IMR-90 (cell line): Measurements from ENCODE around the gene RASSF3. TPM values are rescaled to one million over a fixed set of nuclear protein-coding genes. Genes with fewer than 3 reads are reported as not detected.

Source experiments
- ATAC-seq: fragments of 200-7000 bp; cut with Tn5 transposase; 2 replicates; pipeline ENCODE4 v1.9.1; 2020; ENCODE audit warnings: low read depth, mild to moderate bottlenecking, moderate library complexity
- BruUV-seq: library from RNA; stranded (reverse); fragments of 400-500 nt; replicated peaks from 2 replicates; lab custom pipeline; 2021; lab: Mats Ljungman, UMichigan
- CTCF ChIA-PET: fragments of 300-600 bp; formaldehyde crosslinking; extraction: SDS; loops from one replicate; lab custom pipeline; 2021; ENCODE audit warnings: antibody characterized with exemption; lab: Yijun Ruan, JAX
- POLR2A ChIA-PET: fragments of 300-600 bp; sonication (Branson Sonifier 250); formaldehyde crosslinking; loops from one replicate; lab custom pipeline; 2022; ENCODE audit warnings: antibody characterized with exemption; ENCODE audit not compliant: unreplicated experiment; lab: Charles Lee
- DNase-seq: peaks from one replicate; pipeline ENCODE4 v3.0.0; 2013
- H2AFZ ChIP-seq: replicated peaks from 2 replicates; pipeline ENCODE3; 2013; ENCODE audit warnings: low read length, mild to moderate bottlenecking; ENCODE audit not compliant: poor library complexity
- H2AK5ac ChIP-seq: 2 replicates; pipeline ENCODE4 v1.6.1; 2013; ENCODE audit warnings: low read depth, low read length, inconsistent platforms
- H2AK9ac ChIP-seq: replicated peaks from 2 replicates; pipeline ENCODE3; 2013; ENCODE audit warnings: mild to moderate bottlenecking, low read depth, low read length, moderate library complexity; ENCODE audit not compliant: poor library complexity
- H2BK120ac ChIP-seq: 2 replicates; pipeline ENCODE4 v1.6.1; 2013; ENCODE audit warnings: low read depth, low read length, inconsistent platforms
- H2BK15ac ChIP-seq: 3 replicates; pipeline ENCODE4 v1.6.1; 2013; ENCODE audit warnings: low read depth, low read length, inconsistent platforms
- H2BK20ac ChIP-seq: 2 replicates; pipeline ENCODE4 v1.6.1; 2013; ENCODE audit warnings: low read depth, mild to moderate bottlenecking, inconsistent platforms, low read length, moderate library complexity
- H2BK5ac ChIP-seq: 2 replicates; pipeline ENCODE4 v1.6.1; 2013; ENCODE audit warnings: mild to moderate bottlenecking, low read depth, low read length, inconsistent platforms; ENCODE audit not compliant: poor library complexity, severe bottlenecking
- H3K14ac ChIP-seq: replicated peaks from 2 replicates; pipeline ENCODE4 v1.6.1; 2013; ENCODE audit warnings: low read depth, low read length, inconsistent platforms
- H3K18ac ChIP-seq: 2 replicates; pipeline ENCODE4 v1.6.1; 2013; ENCODE audit warnings: low read depth, low read length, control low read depth
- H3K23ac ChIP-seq: 2 replicates; pipeline ENCODE4 v1.6.1; 2013; ENCODE audit warnings: low read depth, low read length, inconsistent platforms
- H3K27ac ChIP-seq: 2 replicates; pipeline ENCODE4 v1.5.1; 2013; ENCODE audit warnings: mild to moderate bottlenecking, control low read depth, low read length; ENCODE audit not compliant: insufficient read depth
- H3K27me3 ChIP-seq: 2 replicates; pipeline ENCODE4 v1.6.1; 2013; ENCODE audit warnings: low read length; ENCODE audit not compliant: control insufficient read depth, insufficient read depth
- H3K36me3 ChIP-seq: 2 replicates; pipeline ENCODE4 v1.6.1; 2013; ENCODE audit warnings: low read length, mixed read lengths; ENCODE audit not compliant: control insufficient read depth, insufficient read depth
- H3K4ac ChIP-seq: 2 replicates; pipeline ENCODE4 v1.6.1; 2013; ENCODE audit warnings: low read depth, low read length, inconsistent platforms
- H3K4me1 ChIP-seq: 2 replicates; pipeline ENCODE4 v1.6.1; 2013; ENCODE audit warnings: low read length, mixed read lengths; ENCODE audit not compliant: control insufficient read depth, insufficient read depth
- H3K4me2 ChIP-seq: 2 replicates; pipeline ENCODE4 v1.6.1; 2013; ENCODE audit warnings: low read depth, mild to moderate bottlenecking, control low read depth, low read length, moderate library complexity
- H3K4me3 ChIP-seq: 2 replicates; pipeline ENCODE4 v1.5.1; 2013; ENCODE audit warnings: low read depth, mild to moderate bottlenecking, control low read depth, low read length, moderate library complexity; ENCODE audit not compliant: insufficient read depth
- H3K56ac ChIP-seq: 2 replicates; pipeline ENCODE4 v1.6.1; 2013; ENCODE audit warnings: low read length, inconsistent platforms; ENCODE audit not compliant: insufficient read depth; ENCODE audit errors: extremely low read depth
- H3K79me1 ChIP-seq, 2 experiments: 2 replicates each; pipeline ENCODE4 v1.6.1; 2013; ENCODE audit warnings: low read length in 2 of 2, inconsistent platforms in 1 of 2, low read depth in 1 of 2
- H3K9ac ChIP-seq: 2 replicates; pipeline ENCODE4 v1.6.1; 2013; ENCODE audit warnings: low read depth, low read length, control low read depth
- H3K9me1 ChIP-seq: 2 replicates; pipeline ENCODE4 v1.6.1; 2013; ENCODE audit warnings: low read length, inconsistent platforms; ENCODE audit not compliant: insufficient read depth
- H3K9me3 ChIP-seq: 2 replicates; pipeline ENCODE4 v1.6.1; 2013; ENCODE audit warnings: low read length; ENCODE audit not compliant: control insufficient read depth, insufficient read depth
- H4K20me1 ChIP-seq: 2 replicates; pipeline ENCODE4 v1.6.1; 2013; ENCODE audit warnings: low read length, inconsistent platforms; ENCODE audit not compliant: insufficient read depth
- H4K5ac ChIP-seq: 2 replicates; pipeline ENCODE4 v1.6.1; 2013; ENCODE audit warnings: mild to moderate bottlenecking, low read depth, low read length, control low read depth
- H4K8ac ChIP-seq, 2 experiments: 2 replicates each; pipeline ENCODE4 v1.6.1; 2013; ENCODE audit warnings: low read depth in 2 of 2, low read length in 2 of 2, control low read depth in 1 of 2, inconsistent platforms in 1 of 2
- H4K91ac ChIP-seq: 2 replicates; pipeline ENCODE4 v1.6.1; 2013; ENCODE audit warnings: low read depth, low read length, inconsistent platforms; ENCODE audit not compliant: insufficient read depth
- BHLHE40 ChIP-seq: fragments of 150-350 bp; IDR thresholded peaks from 2 replicates; pipeline ENCODE4 v1.6.1; 2016; ENCODE audit warnings: mild to moderate bottlenecking, low read depth, low read length
- CEBPB ChIP-seq: IDR thresholded peaks from 2 replicates; pipeline ENCODE4 v1.6.1; 2012; ENCODE audit warnings: low read depth, low read length, improper control_type of control experiment
- CHD1 ChIP-seq: IDR thresholded peaks from 2 replicates; pipeline ENCODE4 v1.6.1; 2012; ENCODE audit warnings: low read depth, low read length, improper control_type of control experiment
- FOS ChIP-seq: fragments of 150-350 bp; IDR thresholded peaks from 2 replicates; pipeline ENCODE4 v1.6.1; 2016; ENCODE audit warnings: low read depth, low read length
- MAFK ChIP-seq: IDR thresholded peaks from 2 replicates; pipeline ENCODE4 v1.6.1; 2012; ENCODE audit warnings: low read depth, low read length, improper control_type of control experiment
- MAZ ChIP-seq: IDR thresholded peaks from 2 replicates; pipeline ENCODE4 v1.6.1; 2012; ENCODE audit warnings: low read depth, mild to moderate bottlenecking, low read length, improper control_type of control experiment, moderate library complexity, borderline replicate concordance
- MXI1 ChIP-seq: IDR thresholded peaks from 2 replicates; pipeline ENCODE4 v1.6.1; 2012; ENCODE audit warnings: low read depth, mild to moderate bottlenecking, low read length, moderate library complexity, borderline replicate concordance
- NFE2L2 ChIP-seq: fragments of 150-350 bp; IDR thresholded peaks from 2 replicates; pipeline ENCODE4 v1.6.1; 2016; ENCODE audit warnings: low read depth, mild to moderate bottlenecking, low read length
- POLR2A ChIP-seq: IDR thresholded peaks from 2 replicates; pipeline ENCODE4 v1.6.1; 2012; ENCODE audit warnings: mild to moderate bottlenecking, low read depth, low read length
- RCOR1 ChIP-seq: IDR thresholded peaks from 2 replicates; pipeline ENCODE4 v1.6.1; 2012; ENCODE audit warnings: mild to moderate bottlenecking, low read length, improper control_type of control experiment; ENCODE audit not compliant: insufficient replicate concordance
- RFX5 ChIP-seq: IDR thresholded peaks from 2 replicates; pipeline ENCODE4 v1.8.0; 2012; ENCODE audit warnings: low read depth, mild to moderate bottlenecking, low read length, moderate library complexity
- SMC3 ChIP-seq: fragments of 150-350 bp; IDR thresholded peaks from 2 replicates; pipeline ENCODE4 v1.6.1; 2016; ENCODE audit warnings: low read depth, mild to moderate bottlenecking, antibody characterized with exemption, low read length, moderate library complexity
- WGBS, 2 experiments: methylation state at CpG; one replicate each; pipeline versions ENCODE4 v1.1.5 to v1.1.7; 2013; ENCODE audit warnings: missing lambda C conversion rate in 2 of 2; ENCODE audit not compliant: insufficient read length in 1 of 2; ENCODE audit errors: extremely low coverage in 2 of 2; 5-methylcytosine and 5-hydroxymethylcytosine counted together
- dilution Hi-C: fragments of 300-500 bp; cut with HindIII; formaldehyde crosslinking; loops from one replicate; pipeline ENCODE4 v1.14.3; 2018; ENCODE audit warnings: low sequenced_read_pairs; ENCODE audit not compliant: unreplicated experiment
- in situ Hi-C: fragments of 300-500 bp; cut with MboI; formaldehyde crosslinking; loops from 3 replicates; pipeline ENCODE4 v1.14.3; 2019; ENCODE audit warnings: low sequenced_read_pairs, inconsistent platforms, mixed read lengths
- intact Hi-C: fragments of 100-400 bp; cut with micrococcal nuclease; formaldehyde crosslinking; loops from 2 replicates; pipeline ENCODE4 v1.10.0; 2022
- polyA plus RNA-seq, 3 experiments: library from polyadenylated mRNA; depleted of rRNA; stranded (reverse); fragments of >200 nt; gene quantifications; 2 replicates each; pipeline ENCODE4 v1.2.3, GENCODE V29; 2012; ENCODE audit warnings: low replicate concordance in 1 of 3
- total RNA-seq: library from RNA; depleted of rRNA; stranded (reverse); fragments of >200 nt; gene quantifications from 2 replicates; pipeline ENCODE4 v1.2.3, GENCODE V29; 2012
- TF ChIP-seq, protein P1 (sequence below): fragments of 150-350 bp; IDR thresholded peaks from 2 replicates; pipeline ENCODE4 v1.6.1; 2017; ENCODE audit warnings: mild to moderate bottlenecking, antibody characterized with exemption, low read length, low read depth
- TF ChIP-seq, protein P2 (sequence below): conservative IDR thresholded peaks from 2 replicates; pipeline ENCODE4 v1.5.1; 2012; ENCODE audit warnings: mild to moderate bottlenecking, low read depth, low read length, improper control_type of control experiment
- TF ChIP-seq, protein P3 (sequence below): fragments of 150-350 bp; IDR thresholded peaks from 2 replicates; pipeline ENCODE4 v1.6.1; 2016; ENCODE audit warnings: low read depth, mild to moderate bottlenecking, low read length, moderate library complexity, borderline replicate concordance

The RASSF3 gene
- total and polyA plus RNA-seq, 2 of the 4 experiments (the other 2 are of a cell fraction), result 18.7 to 39.3 TPM

DNA sequence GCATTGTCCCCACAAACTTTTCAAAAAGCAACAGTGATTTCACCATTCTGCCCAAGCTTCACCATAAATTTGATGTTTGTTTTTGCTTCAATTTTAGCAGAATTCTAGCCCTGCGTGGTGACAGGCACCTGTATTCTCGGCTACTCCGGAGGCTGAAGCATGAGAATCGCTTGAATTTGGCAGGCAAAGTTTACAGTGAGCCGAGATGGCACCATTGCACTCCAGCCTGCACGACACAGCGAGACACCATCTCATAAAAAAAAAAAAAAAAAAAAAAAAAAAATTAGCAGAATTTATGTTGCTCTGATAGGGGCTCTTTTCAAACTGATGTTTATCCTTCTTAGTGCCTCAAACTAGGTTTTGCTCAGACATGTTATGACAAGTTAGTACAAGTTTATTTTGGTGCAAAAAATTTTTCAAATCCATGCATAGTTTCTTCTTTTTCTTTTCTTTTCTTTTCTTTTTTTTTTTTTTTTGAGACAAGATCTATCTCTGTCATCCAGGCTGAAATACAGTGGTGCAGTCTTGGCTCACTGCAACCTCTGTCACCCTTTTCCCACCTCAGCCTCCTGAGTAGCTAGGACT, 24.3 kb downstream of the RASSF3 start:
- peak overlapping the region; percentile 66; the same call in 1 of the 2 replicates for H2AK5ac ChIP-seq
- H2AK9ac ChIP-seq, result no peak overlapping the region
- peaks cover 22% of the 10 kb centered on the region for H3K9me1 ChIP-seq
- H3K79me1 ChIP-seq, result peaks cover 43 to 88% of the 10 kb centered on the region in 2 experiments
- peaks cover 7% of the 10 kb centered on the region for H3K9me3 ChIP-seq
- H3K4me3 ChIP-seq, result no peak overlapping the region
- ATAC-seq (no peak), DNase-seq (no peak)
- H2BK15ac ChIP-seq, result no peak overlapping the region; the same call in 2 of the 3 replicates
- intact Hi-C loops (no loop called here), in situ Hi-C loops (no loop called here), dilution Hi-C loops (no loop called here)
- 0 out of 2 replicates have a peak overlapping the region, but pooled peaks have one; percentile 33 for H2BK20ac ChIP-seq
- no TSS peak for BruUV-seq
- peaks cover 1% of the 10 kb centered on the region for H3K36me3 ChIP-seq
- no CpG with 5 or more reads among the region's 7 CpGs for WGBS, 2 experiments
- H3K4me1 ChIP-seq, result peaks cover 13% of the 10 kb centered on the region
- H2BK120ac ChIP-seq, result no peak overlapping the region; the same call in 1 of the 2 replicates
- no peaks in the 10 kb centered on the region for H3K27me3 ChIP-seq
- peaks cover 28% of the 10 kb centered on the region; the same call in 1 of the 2 replicates for H4K20me1 ChIP-seq
- H3K23ac ChIP-seq, result 0 out of 2 replicates have a peak overlapping the region, but pooled peaks have one; percentile 40
- H3K4me2 ChIP-seq, result no peak overlapping the region
- CTCF ChIA-PET, result interaction anchor here (0.7 kb wide), 1 partner anchor 66 kb away, joined by 6 read pairs; no protein-coding TSS in a partner anchor
- H3K18ac ChIP-seq, result no peak overlapping the region
- peak overlapping the region; percentile 15 for H3K4ac ChIP-seq
- H4K8ac ChIP-seq, result peak overlapping the region in 1 of 2 experiments; percentile 43; a peak in 1 of 4 replicates
- 0 out of 2 replicates have a peak overlapping the region, but pooled peaks have one; percentile 17 for H4K5ac ChIP-seq
- H2AFZ ChIP-seq, result no peak overlapping the region
- peak overlapping the region; percentile 63; the same call in 1 of the 2 replicates for H3K14ac ChIP-seq
- no peak overlapping the region for H3K56ac ChIP-seq
- no peak overlapping the region for H2BK5ac ChIP-seq
- POLR2A ChIA-PET, result no interaction called here
- H4K91ac ChIP-seq, result no peak overlapping the region
- no peak overlapping the region for H3K9ac ChIP-seq
- H3K27ac ChIP-seq, result peak overlapping the region; percentile 25; the same call in 1 of the 2 replicates
- TF ChIP-seq CHD1 (no peak), MXI1 (no peak), RFX5 (no peak), SMC3 (no peak), MAZ (no peak), CEBPB (no peak), POLR2A (no peak), RCOR1 (no peak), BHLHE40 (no peak), FOS (no peak), NFE2L2 (no peak), MAFK (no peak)
- TF ChIP-seq, protein P1, sequence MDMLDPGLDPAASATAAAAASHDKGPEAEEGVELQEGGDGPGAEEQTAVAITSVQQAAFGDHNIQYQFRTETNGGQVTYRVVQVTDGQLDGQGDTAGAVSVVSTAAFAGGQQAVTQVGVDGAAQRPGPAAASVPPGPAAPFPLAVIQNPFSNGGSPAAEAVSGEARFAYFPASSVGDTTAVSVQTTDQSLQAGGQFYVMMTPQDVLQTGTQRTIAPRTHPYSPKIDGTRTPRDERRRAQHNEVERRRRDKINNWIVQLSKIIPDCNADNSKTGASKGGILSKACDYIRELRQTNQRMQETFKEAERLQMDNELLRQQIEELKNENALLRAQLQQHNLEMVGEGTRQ, result no peak
- TF ChIP-seq, protein P2, sequence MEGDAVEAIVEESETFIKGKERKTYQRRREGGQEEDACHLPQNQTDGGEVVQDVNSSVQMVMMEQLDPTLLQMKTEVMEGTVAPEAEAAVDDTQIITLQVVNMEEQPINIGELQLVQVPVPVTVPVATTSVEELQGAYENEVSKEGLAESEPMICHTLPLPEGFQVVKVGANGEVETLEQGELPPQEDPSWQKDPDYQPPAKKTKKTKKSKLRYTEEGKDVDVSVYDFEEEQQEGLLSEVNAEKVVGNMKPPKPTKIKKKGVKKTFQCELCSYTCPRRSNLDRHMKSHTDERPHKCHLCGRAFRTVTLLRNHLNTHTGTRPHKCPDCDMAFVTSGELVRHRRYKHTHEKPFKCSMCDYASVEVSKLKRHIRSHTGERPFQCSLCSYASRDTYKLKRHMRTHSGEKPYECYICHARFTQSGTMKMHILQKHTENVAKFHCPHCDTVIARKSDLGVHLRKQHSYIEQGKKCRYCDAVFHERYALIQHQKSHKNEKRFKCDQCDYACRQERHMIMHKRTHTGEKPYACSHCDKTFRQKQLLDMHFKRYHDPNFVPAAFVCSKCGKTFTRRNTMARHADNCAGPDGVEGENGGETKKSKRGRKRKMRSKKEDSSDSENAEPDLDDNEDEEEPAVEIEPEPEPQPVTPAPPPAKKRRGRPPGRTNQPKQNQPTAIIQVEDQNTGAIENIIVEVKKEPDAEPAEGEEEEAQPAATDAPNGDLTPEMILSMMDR, result no peak
- TF ChIP-seq, protein P3, sequence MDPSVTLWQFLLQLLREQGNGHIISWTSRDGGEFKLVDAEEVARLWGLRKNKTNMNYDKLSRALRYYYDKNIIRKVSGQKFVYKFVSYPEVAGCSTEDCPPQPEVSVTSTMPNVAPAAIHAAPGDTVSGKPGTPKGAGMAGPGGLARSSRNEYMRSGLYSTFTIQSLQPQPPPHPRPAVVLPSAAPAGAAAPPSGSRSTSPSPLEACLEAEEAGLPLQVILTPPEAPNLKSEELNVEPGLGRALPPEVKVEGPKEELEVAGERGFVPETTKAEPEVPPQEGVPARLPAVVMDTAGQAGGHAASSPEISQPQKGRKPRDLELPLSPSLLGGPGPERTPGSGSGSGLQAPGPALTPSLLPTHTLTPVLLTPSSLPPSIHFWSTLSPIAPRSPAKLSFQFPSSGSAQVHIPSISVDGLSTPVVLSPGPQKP, result no peak
